ENCODE results near the gene NRXN3. TPM values are rescaled to one million over a fixed set of nuclear protein-coding genes. Genes with fewer than 3 reads are reported as not detected.

The NRXN3 gene
- total RNA-seq, 1 donor: 0.27 TPM

DNA sequence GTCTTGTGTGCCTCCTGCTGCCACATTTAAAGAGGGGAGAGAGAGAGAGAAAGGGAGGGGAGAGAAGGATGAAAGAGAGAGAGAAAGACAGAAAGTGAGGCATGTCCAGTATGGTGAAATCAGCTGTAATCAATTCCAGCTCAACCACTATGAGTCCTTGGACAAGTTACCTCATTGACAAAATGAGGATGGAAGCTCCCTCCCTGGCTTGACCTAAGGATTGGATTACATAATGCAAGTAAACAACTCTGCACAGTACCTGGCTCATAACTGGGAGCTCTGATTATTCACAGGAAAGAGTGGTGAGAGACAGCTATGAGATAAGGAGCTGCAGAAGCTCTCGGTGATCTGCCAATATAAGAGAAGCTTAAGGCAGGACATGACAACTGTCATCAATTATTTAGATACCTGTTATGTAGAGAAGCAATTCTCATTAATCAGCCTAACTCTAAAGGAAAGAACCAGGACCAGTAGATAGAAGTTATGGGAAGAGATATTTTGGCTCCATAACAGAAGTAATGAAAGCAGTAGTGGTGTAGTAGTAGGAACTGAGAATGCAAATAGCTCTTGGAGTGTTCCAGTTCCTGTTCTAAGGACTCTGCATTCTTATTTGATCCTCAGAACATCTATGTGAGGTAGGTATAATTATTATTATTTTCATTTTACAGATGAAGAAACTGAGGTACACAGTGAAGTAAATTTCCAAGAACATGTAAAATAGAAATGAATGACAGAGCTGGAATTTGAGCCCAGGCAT, 1249.6 kb downstream of the NRXN3 start:
- no peak for DNase-seq (ENCODE audit: low read depth in 2 of 3, low spot score in 2 of 3)

DNA sequence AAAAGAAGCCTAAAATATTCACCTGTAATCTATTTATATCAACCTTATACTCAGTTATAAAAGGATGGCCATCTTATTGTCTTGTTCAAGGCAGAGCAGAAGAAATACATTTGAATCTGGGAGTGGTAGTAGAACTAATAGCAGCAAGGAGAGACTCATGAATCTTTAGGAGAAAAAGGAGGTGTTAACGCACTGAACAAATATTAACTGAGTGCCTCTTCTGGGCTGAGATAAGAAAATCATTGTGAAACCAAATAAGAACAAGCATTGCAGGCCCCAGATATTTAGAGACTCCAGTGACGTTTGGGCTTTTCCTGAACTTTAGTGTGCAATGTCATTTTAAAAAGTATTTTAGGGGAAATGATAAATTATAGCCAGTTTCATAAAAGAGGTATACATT, 1250.6 kb downstream of the NRXN3 start:
- no peak for DNase-seq (ENCODE audit: low read depth in 2 of 3, low spot score in 2 of 3)

GRCh38 chr14:79421811-79422210, 1251.6 kb downstream of the NRXN3 start:
- DNase-seq (ENCODE audit: low read depth in 2 of 3, low spot score in 2 of 3): peak in 2 of 3 donors; percentile 36 to 85

DNA sequence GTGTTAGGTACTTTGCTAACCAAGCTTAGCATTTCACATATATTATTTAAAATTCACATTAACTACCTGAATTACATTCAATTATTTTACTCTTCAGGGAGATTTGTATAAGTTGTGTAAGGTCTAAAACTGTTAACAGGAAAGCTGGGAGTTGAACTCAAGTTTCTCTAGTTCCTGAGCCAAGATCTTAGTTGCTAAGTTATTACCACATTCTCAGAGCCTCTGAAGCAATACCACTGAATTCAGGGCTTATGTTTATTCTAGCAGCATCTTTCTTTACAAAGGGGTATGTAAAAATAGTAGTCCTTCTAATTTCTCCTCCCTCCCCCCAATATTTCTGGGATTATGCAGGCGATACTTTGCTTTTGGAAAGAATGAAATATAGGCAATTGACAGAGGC, 1254.3 kb downstream of the NRXN3 start:
- DNase-seq (ENCODE audit: low read depth in 2 of 3, low spot score in 2 of 3): no peak

DNA sequence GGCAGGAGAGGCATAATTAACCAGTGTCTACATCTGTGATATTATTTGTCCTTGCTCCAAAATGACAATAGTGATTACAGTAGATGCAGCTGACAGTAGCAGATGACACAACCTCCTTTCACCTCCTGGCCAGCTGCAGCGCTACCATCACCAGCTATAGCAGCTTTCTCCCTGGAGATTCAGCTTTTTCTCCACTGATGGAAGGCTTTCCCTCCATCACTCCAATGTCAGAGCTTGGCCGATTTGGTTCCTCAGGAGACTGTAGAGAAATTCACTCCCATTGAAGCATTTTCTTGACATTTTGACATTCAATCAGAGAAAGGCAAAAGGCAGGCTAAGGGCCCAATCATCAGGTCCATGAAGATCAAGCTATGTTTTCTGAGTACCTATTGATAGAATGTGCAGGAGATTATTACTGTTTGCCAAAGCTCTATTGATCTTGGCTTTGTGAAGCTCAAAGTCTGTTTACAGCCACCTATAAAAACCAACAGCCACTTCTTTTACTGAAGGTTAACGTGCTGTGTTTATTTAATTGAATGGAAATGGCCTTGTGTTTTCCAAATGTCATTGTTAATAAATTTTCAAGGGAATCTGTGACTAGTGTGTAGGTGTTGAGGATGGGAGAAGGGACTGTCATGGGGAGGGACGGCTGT, 1256.1 kb downstream of the NRXN3 start:
- DNase-seq (ENCODE audit: low read depth in 2 of 3, low spot score in 2 of 3): no peak

DNA sequence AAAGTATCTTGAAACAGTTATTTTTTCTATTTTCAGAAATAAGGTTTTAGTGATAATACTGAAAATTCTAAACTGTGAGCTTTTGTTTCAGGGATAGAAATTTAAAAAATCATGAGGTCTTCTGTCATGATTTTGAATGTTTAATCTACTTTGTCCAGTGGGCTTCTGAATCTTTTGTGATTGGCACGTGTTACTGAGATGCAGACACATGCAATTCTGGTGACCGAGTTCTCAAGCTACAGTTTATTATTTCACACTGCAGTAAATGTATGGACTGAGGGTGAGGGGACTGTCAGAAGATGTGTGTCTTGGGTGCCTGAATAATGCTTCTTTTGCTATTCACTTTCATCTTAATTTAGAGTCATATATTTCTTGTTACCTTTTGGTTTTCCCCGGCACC, 1262.5 kb downstream of the NRXN3 start:
- no peak for DNase-seq (ENCODE audit: low read depth in 2 of 3, low spot score in 2 of 3)

DNA sequence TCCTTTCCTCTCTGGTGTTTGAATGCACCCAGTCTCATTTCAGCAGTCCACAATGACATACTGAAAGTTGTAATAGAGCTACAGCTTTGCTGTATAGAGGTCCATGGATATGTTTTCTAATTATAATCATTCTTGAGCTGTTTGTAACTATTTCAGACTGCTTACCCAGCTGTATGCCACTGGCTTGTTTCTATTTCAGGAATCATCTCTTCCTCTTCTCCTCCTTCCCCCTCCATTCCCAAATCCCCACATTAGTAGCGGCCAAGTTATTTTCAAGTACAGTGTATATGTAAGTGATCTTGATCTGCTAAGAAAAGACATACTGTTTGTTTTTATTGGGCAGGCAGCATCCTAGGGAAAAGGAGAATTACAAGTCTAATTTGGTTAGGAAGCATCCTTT, 1266.2 kb downstream of the NRXN3 start:
- no peak for DNase-seq (ENCODE audit: low read depth in 2 of 3, low spot score in 2 of 3)

- DNase-seq (ENCODE audit: low read depth in 2 of 3, low spot score in 2 of 3): no peak
Observed at GRCh38 chr14:79437951-79438350, 1267.8 kb downstream of the NRXN3 start.

DNA sequence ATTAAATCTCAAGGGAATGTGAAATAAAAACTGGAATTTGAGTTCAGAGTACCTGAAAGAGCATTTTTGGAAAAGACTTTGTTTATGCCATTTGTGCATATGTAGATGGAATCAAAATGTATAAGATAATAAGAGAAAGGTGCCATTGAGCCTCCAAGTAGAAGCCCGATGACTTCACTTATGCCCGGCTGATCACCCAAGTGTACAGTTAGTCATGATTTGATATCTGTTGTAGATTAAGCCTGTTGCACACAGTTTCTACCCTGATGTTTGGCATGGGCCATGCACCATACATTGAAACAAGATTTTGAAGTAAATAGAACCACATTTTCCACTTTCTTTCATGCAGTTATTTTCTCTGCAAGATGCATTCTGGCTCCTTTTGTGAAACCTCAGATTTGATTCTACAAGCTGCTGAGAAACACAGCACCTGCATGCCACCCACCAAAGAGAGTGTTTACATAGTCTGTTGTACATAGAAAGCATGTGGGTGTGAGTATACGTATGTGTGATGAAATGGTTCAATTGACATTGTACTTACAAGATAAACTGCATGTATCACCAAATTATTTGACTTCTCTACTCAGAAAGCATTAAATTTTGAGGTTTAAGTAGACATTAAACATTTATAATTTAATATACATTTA, 1268.6 kb downstream of the NRXN3 start:
- DNase-seq (ENCODE audit: low read depth in 2 of 3, low spot score in 2 of 3): no peak

- no peak for DNase-seq (ENCODE audit: low read depth in 2 of 3, low spot score in 2 of 3)
Observed at GRCh38 chr14:79442786-79443185, 1272.6 kb downstream of the NRXN3 start.

DNA sequence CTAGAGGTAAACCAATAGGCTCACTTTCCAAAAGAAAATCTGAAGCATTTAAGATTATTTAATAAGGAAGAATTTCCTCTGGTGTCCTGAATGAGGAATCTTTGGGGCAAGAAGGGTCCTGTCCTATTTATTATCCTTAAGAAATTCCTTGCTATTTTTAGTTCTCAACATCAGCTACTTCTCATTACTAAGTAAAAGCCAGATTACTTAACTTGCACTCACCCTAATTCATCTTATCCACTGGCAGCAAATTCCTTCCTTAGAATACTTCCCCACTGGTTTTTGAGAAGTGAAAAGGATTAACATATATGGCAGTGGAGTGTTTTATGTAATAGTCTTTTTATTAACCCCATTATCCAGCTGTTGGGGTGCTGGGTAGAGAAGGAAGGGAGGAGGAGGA, 1273.4 kb downstream of the NRXN3 start:
- DNase-seq (ENCODE audit: low read depth in 2 of 3, low spot score in 2 of 3): no peak

GRCh38 chr14:79448960-79449359, 1278.8 kb downstream of the NRXN3 start:
- no peak for DNase-seq (ENCODE audit: low read depth in 2 of 3, low spot score in 2 of 3)

GRCh38 chr14:79451601-79452000, 1281.4 kb downstream of the NRXN3 start:
- DNase-seq (ENCODE audit: low read depth in 2 of 3, low spot score in 2 of 3): no peak

- no peak for DNase-seq (ENCODE audit: low read depth in 2 of 3, low spot score in 2 of 3)
Observed at GRCh38 chr14:79453276-79453675, 1283.1 kb downstream of the NRXN3 start.

GRCh38 chr14:79464468-79464867, 1294.3 kb downstream of the NRXN3 start:
- no peak for DNase-seq (ENCODE audit: low read depth in 2 of 3, low spot score in 2 of 3)

GRCh38 chr14:79465651-79466050, 1295.5 kb downstream of the NRXN3 start:
- DNase-seq (ENCODE audit: low read depth in 2 of 3, low spot score in 2 of 3): no peak

DNA sequence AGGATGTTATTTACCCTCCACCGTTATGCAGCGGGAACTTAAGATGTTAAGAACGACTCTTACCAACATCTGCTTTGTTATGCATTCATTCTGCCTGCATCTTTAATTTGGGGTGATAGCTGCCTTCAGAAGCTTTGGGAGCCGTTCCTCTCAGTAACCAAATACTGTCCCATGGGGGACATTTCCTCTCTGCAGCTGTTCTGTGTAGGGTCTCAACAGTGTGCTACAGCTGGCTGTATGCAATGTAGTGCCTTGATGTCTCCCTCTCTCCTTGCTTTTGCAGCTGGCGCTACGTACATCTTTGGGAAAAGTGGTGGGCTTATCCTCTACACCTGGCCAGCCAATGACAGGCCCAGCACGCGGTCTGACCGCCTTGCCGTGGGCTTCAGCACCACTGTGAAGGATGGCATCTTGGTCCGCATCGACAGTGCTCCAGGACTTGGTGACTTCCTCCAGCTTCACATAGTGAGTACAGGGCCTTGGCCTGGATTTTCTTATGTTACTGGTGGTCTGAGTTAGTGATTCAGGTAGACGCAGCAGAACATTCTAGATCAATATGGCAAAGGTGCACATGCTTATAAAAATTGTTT, 1296.9 kb downstream of the NRXN3 start:
- no peak for DNase-seq (ENCODE audit: low read depth in 2 of 3, low spot score in 2 of 3)

DNA sequence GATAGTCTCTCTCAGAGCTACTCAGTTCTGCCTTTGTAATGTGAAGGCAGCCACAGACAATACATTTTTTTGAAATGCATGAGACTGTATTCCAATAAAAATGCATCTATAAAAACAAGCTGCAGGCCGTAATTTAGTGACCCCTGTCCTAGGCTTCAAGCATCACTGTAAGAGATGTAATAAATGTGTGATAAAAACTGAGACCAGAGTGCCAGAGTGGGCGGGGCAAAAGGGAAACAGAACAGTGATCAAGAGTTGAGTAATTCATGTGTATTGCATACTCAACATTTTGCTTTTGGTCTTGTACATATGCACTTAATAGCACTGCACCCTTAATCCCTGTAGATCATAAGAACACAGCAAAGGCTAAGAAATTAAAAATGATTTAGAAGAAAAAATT, 1297.7 kb downstream of the NRXN3 start:
- no peak for DNase-seq (ENCODE audit: low read depth in 2 of 3, low spot score in 2 of 3)

GRCh38 chr14:79468486-79468885, 1298.3 kb downstream of the NRXN3 start:
- DNase-seq (ENCODE audit: low read depth in 2 of 3, low spot score in 2 of 3): no peak

DNA sequence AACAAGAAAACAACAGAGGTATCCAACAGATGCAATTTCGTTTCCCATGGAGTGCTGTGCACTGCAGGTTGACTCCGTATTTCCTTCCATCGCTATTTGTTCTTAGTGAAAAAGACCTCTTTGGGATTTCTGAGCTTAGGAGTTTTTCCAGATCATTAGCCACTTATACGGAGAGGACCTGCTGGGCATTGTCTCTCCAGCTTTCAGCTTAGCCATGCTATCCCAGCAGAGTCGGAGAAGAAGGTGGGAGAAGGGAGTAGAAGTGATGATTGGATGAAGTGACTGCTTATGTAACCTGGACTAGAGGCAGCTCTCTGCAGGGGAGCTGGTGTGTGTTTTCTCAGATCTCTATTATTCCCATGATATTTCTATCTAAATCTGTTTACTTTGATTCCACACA, 1303.5 kb downstream of the NRXN3 start:
- no peak for DNase-seq (ENCODE audit: low read depth in 2 of 3, low spot score in 2 of 3)

DNA sequence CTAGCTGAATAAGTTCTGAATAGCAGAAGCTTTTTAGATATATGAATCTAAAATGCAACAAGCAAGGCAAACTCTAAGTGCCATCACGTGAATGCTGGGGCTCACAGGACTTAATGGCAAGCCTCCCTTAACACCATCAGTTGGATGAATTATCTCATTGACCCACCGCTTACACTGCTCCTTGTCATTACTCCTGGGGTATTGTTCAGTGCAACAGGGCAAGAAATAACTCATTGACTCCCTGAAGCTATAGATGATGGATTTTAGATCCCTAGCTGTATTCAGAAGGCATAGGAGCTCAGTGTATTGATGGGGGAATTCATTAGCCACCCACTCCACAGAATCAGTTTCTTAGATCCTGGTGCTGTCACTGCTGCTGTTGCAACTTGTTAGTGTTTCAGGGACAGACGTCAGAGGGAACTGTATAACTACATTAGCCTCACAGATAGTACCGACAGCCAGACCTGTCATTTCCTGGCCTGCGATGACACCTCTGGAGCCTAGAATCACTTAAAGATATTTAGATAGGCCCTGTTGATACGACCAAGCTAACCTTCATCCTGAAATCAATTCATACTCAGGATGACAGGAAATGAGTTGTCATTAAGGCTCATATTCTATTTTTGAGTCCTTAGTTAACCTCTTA, 1305.8 kb downstream of the NRXN3 start:
- DNase-seq (ENCODE audit: low read depth in 2 of 3, low spot score in 2 of 3): no peak
